NCI-H460 (cell line): ENCODE measurements around the gene OR6A2. TPM values are rescaled to one million over a fixed set of nuclear protein-coding genes. Genes with fewer than 3 reads are reported as not detected.
A peak's percentile ranks its signal among the peaks of the same experiment; 100 is the strongest.

ENCODE experiments used
- DNase-seq: peaks from one replicate; pipeline ENCODE4 v3.0.0-alpha.2; 2016; ENCODE audit warnings: low read depth; ENCODE audit errors: extremely low read depth
- total RNA-seq: library from RNA; depleted of rRNA; stranded (reverse); fragments of >200 nt; shearing (Covaris generic); gene quantifications from 2 replicates; pipeline ENCODE4 v1.2.3, GENCODE V29; 2014; rRNA removed

Gene OR6A2
- total RNA-seq, 1 experiment from 2014 or later, result not detected

DNA sequence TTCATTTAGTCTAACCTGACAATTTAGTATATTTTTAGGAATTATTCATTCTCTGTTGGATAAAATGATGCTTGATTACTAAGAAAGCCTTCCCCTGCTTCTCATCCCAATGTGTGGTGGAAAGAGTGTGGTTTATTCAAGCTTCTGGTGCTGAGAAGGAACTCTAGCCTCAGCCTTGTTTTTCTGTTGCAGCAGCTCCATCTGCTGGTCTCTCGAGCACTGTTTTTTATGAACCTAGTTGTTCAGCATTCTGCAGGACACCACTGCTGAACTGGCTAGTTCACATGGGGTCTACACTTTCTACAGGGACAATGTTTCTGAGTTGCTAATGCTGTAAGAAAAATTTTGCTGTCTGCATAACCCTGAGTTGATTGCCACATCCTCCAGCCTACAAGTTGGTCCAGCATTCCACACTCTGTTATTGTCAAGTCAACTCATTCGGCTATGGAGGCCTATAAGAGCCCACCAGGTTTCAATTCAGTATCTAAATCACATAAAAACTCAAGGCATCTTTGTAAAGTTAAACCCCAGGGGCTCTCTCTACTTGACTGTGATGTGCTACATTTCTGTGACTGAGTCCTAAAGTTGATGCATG is 42.0 kb downstream of the OR6A2 start:
- peak; percentile 27 for DNase-seq

- no peak for DNase-seq
Measured at GRCh38 chr11:6755953-6756347, 43.5 kb downstream of the OR6A2 start.

GRCh38 chr11:6755303-6755952 is 44.1 kb downstream of the OR6A2 start:
- peak; percentile 9 for DNase-seq

DNA sequence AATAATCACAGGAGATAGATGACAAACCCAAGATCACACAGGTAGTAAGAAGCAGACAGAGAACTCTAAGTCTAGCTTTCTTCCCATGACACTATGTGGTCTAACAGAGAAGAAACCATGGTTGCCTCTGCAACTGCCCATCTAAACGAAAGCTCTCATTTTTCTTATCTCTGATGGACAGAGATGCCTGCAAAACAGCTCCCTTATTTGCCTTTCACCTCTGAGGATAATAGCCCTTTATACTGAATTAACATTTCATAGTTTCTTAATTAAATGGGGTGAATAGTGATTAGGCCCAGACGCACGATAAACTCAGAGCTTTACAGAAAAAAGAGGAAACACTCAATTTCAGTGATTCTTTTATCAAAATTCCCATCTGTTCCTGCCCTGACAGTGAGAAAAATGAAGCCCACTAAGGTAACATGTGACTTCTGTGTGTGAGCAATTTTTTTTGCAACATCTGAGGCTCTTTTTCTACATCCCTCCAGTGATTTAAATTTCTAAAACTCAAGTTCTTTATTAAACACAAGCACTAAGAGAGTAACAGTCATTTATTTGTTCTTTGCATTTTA is 52.3 kb downstream of the OR6A2 start:
- no peak for DNase-seq

DNA sequence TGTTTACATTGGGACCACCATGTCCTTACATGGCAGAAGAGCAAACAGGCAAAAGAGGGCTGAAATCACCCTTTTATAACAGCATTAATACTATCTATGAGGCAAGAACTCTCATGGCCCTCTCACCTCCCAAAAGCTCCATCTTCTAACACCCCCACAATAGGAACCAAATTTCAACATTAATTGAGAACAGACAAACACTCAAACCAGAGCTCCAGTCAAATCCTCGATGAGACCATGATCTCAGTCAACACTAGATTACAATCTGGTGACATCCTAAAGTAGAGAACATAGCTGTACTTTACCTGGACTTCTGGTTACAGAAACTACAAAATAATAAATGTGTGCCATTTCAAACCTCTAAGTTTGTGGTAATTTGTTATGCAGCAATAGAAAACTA is 52.9 kb downstream of the OR6A2 start:
- no peak for DNase-seq

- DNase-seq, result no peak
Measured at GRCh38 chr11:6746086-6746618, 53.3 kb downstream of the OR6A2 start.

- no peak for DNase-seq
Measured at GRCh38 chr11:6745465-6746015, 53.9 kb downstream of the OR6A2 start.

DNA sequence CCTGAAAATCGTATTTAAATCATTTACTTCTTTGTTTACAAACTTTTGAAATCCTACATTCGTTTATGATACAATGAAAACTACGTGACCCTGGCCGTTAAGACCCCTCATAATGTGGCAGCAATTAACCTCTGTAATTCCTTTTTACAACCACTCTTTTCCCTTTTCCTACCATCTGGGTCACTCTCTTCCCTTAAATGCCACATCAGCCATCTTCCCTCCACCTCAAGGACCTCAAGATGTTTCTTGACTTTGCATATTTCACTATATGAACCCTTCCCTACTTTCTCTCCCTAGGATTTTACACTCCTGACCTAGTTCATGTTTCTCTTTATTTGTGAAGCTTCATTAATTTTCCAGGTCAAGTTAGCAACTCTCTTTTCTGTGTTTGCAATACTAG is 54.5 kb downstream of the OR6A2 start:
- no peak for DNase-seq

DNA sequence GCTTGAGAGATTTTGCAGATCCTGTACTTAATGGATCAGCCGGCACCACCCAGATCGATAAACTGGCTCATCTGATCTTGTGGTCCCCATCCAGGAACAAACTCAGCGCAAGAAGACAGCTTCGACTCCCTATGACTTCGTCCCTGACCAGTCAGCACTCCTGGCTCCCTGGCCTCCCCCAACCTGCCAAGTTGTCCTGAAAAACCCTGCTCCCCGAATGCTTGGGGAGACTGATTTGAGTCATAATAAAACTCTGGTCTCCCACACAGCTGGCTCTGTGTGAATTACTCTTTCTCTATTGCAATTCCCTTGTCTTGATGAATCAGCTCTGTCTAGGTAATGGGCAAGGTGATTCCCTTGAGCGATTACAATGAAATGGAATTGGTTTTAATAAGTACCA is 57.2 kb downstream of the OR6A2 start:
- DNase-seq, result no peak

Other genes starting within 250 kb of the OR6A2 start
- 14.8 and 15.2 TPM in 2 replicates for gene RRP8, start 196.1 kb downstream of the OR6A2 start, total RNA-seq
- 53.4 and 53.5 TPM in 2 replicates for gene ILK, start 195.9 kb downstream of the OR6A2 start, total RNA-seq
- 65.6 and 74.5 TPM in 2 replicates for gene TAF10, start 187.5 kb downstream of the OR6A2 start, total RNA-seq
- gene TPP1, start 180.3 kb downstream of the OR6A2 start, total RNA-seq, result 2.9 and 5.2 TPM in 2 replicates
- 0.07 and 0.14 TPM in 2 replicates for gene DCHS1, start 143.9 kb downstream of the OR6A2 start, total RNA-seq
- 34.3 and 35.8 TPM in 2 replicates for gene MRPL17, start 116.3 kb downstream of the OR6A2 start, total RNA-seq
- 0.17 TPM in 1 of 2 replicates, not detected in the other for gene OR2AG2, start 27.7 kb downstream of the OR6A2 start, total RNA-seq
- not detected in 2 replicates for gene OR2AG1, start 16.7 kb downstream of the OR6A2 start, total RNA-seq
- not detected in 2 replicates for gene OR10A5, start 46.0 kb upstream of the OR6A2 start, total RNA-seq
- not detected in 2 replicates for gene OR10A2, start 63.4 kb upstream of the OR6A2 start, total RNA-seq
- not detected in 2 replicates for gene OR10A4, start 76.9 kb upstream of the OR6A2 start, total RNA-seq
- gene OR2D2, start 92.8 kb upstream of the OR6A2 start, total RNA-seq, result 0.10 TPM in 1 of 2 replicates, not detected in the other
- gene OR2D3, start 121.3 kb upstream of the OR6A2 start, total RNA-seq, result not detected in 2 replicates
- 3.3 and 3.8 TPM in 2 replicates for gene ZNF215, start 126.7 kb upstream of the OR6A2 start, total RNA-seq
- 1.4 and 2.9 TPM in 2 replicates for gene ZNF214, start 220.7 kb upstream of the OR6A2 start, total RNA-seq
- 0.07 and 0.23 TPM in 2 replicates for gene NLRP14, start 220.8 kb upstream of the OR6A2 start, total RNA-seq